Measurements from ENCODE around the gene TCAF1. TPM values are rescaled to one million over a fixed set of nuclear protein-coding genes. Genes with fewer than 3 reads are reported as not detected.

TCAF1 gene
- total RNA-seq, 2 donors from 2014 or later = 39.5 to 44.9 TPM

- Histone ChIP-seq H3K9me3 (no peaks in the 10 kb centered on the region), H3K4me1 (no peaks in the 10 kb centered on the region), H3K9ac (ENCODE audit: low read depth in 2 of 2, low read length in 2 of 2) (no peak overlapping the region), H3K27ac (no peak overlapping the region), H3K27me3 (no peaks in the 10 kb centered on the region), H3K36me3 (no peaks in the 10 kb centered on the region), H3K4me3 (no peak overlapping the region)
- no peak for TF ChIP-seq CTCF (IDR thresholded peaks at IDR 0.05)
- intact Hi-C loops (cut with DNase I) = no loop called here
- no peak for DNase-seq
These were observed 34.4 kb upstream of the TCAF1 start for GRCh38 chr7:143936087-143937009.

GRCh38 chr7:143934526-143935325 is 32.8 kb upstream of the TCAF1 start, which contains the start of gene OR2F2:
Gene OR2F2 (plus strand): TSS chr7:143935233. CDS start chr7:143935233, 0 bp downstream.
- TF ChIP-seq CTCF (IDR thresholded peaks at IDR 0.05) = no peak
- Histone ChIP-seq H3K4me1 (no peaks in the 10 kb centered on the region), H3K9me3 (no peaks in the 10 kb centered on the region), H3K9ac (ENCODE audit: low read depth in 2 of 2, low read length in 2 of 2) (no peak within 1 kb of the TSS), H3K36me3 (no peaks in the 10 kb centered on the region), H3K27me3 (no peaks in the 10 kb centered on the region), H3K27ac (no peak within 1 kb of the TSS), H3K4me3 (no peak within 1 kb of the TSS)
- DNase-seq = no peak
- intact Hi-C loops (cut with DNase I) = no loop called here

- no peak for DNase-seq
- intact Hi-C loops (cut with DNase I) = no loop called here
- Histone ChIP-seq H3K27me3 (no peaks in the 10 kb centered on the region), H3K9me3 (no peaks in the 10 kb centered on the region), H3K36me3 (no peaks in the 10 kb centered on the region), H3K27ac (no peak overlapping the region), H3K4me1 (no peaks in the 10 kb centered on the region), H3K4me3 (no peak overlapping the region), H3K9ac (ENCODE audit: low read depth in 2 of 2, low read length in 2 of 2) (no peak overlapping the region)
- TF ChIP-seq CTCF (IDR thresholded peaks at IDR 0.05) = no peak
These were observed 29.8 kb upstream of the TCAF1 start for GRCh38 chr7:143931739-143932138.

GRCh38 chr7:143929224-143929920 is 27.4 kb upstream of the TCAF1 start:
- no peak overlapping the region for H3K4me3 ChIP-seq
- H3K9ac ChIP-seq (ENCODE audit: low read depth in 2 of 2, low read length in 2 of 2) = no peak overlapping the region
- intact Hi-C loops (cut with DNase I) = no loop called here
- no peaks in the 10 kb centered on the region for H3K4me1 ChIP-seq
- TF ChIP-seq CTCF (IDR thresholded peaks at IDR 0.05) = no peak
- no peaks in the 10 kb centered on the region for H3K27me3 ChIP-seq
- H3K36me3 ChIP-seq = no peaks in the 10 kb centered on the region
- H3K9me3 ChIP-seq = no peaks in the 10 kb centered on the region
- no peak for DNase-seq
- H3K27ac ChIP-seq = no peak overlapping the region

- Histone ChIP-seq H3K4me3 (no peak overlapping the region), H3K27me3 (no peaks in the 10 kb centered on the region), H3K36me3 (no peaks in the 10 kb centered on the region), H3K9me3 (no peaks in the 10 kb centered on the region), H3K9ac (ENCODE audit: low read depth in 2 of 2, low read length in 2 of 2) (no peak overlapping the region), H3K27ac (no peak overlapping the region), H3K4me1 (no peaks in the 10 kb centered on the region)
- no peak for TF ChIP-seq CTCF (IDR thresholded peaks at IDR 0.05)
- no peak for DNase-seq
- intact Hi-C loops (cut with DNase I) = no loop called here
These were observed 22.9 kb upstream of the TCAF1 start for GRCh38 chr7:143924851-143925250.
